Mesothelial cell of epicardium (in vitro differentiated cells): ENCODE results near the gene AP5Z1. TPM values are rescaled to one million over a fixed set of nuclear protein-coding genes. Genes with fewer than 3 reads are reported as not detected.

Source experiments
- DNase-seq, 2 experiments: peaks; one replicate each; pipeline ENCODE4 v3.0.0; 2021; ENCODE audit warnings: low spot score in 2 of 2; ENCODE audit not compliant: unreplicated experiment in 2 of 2
- H3K27ac Mint-ChIP-seq: 2 replicates; pipeline ENCODE4 v1.8.0; 2021; ENCODE audit warnings: mixed read lengths
- H3K27me3 Mint-ChIP-seq: 2 replicates; pipeline ENCODE4 v1.8.0; 2021; ENCODE audit warnings: low read depth, mixed read lengths
- H3K36me3 Mint-ChIP-seq: 2 replicates; pipeline ENCODE4 v1.8.0; 2021; ENCODE audit warnings: mixed read lengths
- H3K4me1 Mint-ChIP-seq: 2 replicates; pipeline ENCODE4 v1.8.0; 2021; ENCODE audit warnings: mixed read lengths
- H3K4me3 Mint-ChIP-seq: 2 replicates; pipeline ENCODE4 v1.8.0; 2021; ENCODE audit warnings: mild to moderate bottlenecking, moderate library complexity, mixed read lengths
- H3K9me3 Mint-ChIP-seq: 2 replicates; pipeline ENCODE4 v1.8.0; 2021; ENCODE audit warnings: mixed read lengths
- total RNA-seq: library from RNA; stranded (reverse); gene quantifications from 3 replicates; pipeline ENCODE4 v1.2.1, GENCODE V29; 2021
- TF ChIP-seq, protein P1 (sequence below): fragments of 200-600 bp; sonication (generic); IDR thresholded peaks from one replicate; pipeline ENCODE4 v1.5.0; 2021; ENCODE audit warnings: antibody characterized with exemption; ENCODE audit not compliant: unreplicated experiment

Gene AP5Z1
- total RNA-seq, 1 donor from 2014 or later, result 36.2 TPM

GRCh38 chr7:4828720-4829383, 53.4 kb downstream of the AP5Z1 start:
- Mint-ChIP-seq H3K27me3 (no peaks in the 10 kb centered on the region), H3K4me1 (peaks cover 2% of the 10 kb centered on the region), H3K4me3 (no peak overlapping the region), H3K27ac (no peak overlapping the region), H3K9me3 (no peaks in the 10 kb centered on the region), H3K36me3 (peaks cover 1% of the 10 kb centered on the region)
- no peak for DNase-seq
- TF ChIP-seq, protein P1, sequence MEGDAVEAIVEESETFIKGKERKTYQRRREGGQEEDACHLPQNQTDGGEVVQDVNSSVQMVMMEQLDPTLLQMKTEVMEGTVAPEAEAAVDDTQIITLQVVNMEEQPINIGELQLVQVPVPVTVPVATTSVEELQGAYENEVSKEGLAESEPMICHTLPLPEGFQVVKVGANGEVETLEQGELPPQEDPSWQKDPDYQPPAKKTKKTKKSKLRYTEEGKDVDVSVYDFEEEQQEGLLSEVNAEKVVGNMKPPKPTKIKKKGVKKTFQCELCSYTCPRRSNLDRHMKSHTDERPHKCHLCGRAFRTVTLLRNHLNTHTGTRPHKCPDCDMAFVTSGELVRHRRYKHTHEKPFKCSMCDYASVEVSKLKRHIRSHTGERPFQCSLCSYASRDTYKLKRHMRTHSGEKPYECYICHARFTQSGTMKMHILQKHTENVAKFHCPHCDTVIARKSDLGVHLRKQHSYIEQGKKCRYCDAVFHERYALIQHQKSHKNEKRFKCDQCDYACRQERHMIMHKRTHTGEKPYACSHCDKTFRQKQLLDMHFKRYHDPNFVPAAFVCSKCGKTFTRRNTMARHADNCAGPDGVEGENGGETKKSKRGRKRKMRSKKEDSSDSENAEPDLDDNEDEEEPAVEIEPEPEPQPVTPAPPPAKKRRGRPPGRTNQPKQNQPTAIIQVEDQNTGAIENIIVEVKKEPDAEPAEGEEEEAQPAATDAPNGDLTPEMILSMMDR, result no peak

DNA sequence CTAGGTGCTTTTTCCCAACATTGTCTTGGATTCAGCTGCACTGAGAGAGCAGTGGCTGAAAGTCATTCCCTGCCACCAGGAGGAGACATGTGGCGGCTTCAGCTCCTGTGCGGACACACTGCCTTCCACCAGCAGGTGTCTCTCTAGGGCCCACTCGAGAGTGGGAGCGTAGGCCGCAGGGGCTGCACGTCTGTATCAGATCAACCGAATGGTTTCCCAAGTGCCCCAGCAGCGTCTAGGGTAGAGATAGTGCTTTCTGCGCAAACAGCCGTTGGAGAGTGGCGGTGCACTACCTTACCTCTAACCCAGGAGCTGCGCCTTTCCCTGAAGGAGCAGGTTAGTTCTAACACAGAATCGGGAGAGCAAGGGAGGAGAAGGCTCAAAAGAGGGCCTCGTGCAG, 54.8 kb downstream of the AP5Z1 start:
- Mint-ChIP-seq H3K36me3 (peaks cover 1% of the 10 kb centered on the region), H3K27me3 (no peaks in the 10 kb centered on the region), H3K4me3 (no peak overlapping the region), H3K4me1 (peaks cover 2% of the 10 kb centered on the region), H3K9me3 (no peaks in the 10 kb centered on the region), H3K27ac (no peak overlapping the region)
- TF ChIP-seq, protein P1, result peak; percentile 55
- peak in 1 of 2 experiments; percentile 77 for DNase-seq

GRCh38 chr7:4831723-4832495, 56.5 kb downstream of the AP5Z1 start:
- TF ChIP-seq, protein P1, result no peak
- Mint-ChIP-seq H3K4me1 (peaks cover 2% of the 10 kb centered on the region), H3K27me3 (no peaks in the 10 kb centered on the region), H3K4me3 (no peak overlapping the region), H3K27ac (no peak overlapping the region), H3K9me3 (no peaks in the 10 kb centered on the region), H3K36me3 (peaks cover 1% of the 10 kb centered on the region)
- DNase-seq, result no peak

DNA sequence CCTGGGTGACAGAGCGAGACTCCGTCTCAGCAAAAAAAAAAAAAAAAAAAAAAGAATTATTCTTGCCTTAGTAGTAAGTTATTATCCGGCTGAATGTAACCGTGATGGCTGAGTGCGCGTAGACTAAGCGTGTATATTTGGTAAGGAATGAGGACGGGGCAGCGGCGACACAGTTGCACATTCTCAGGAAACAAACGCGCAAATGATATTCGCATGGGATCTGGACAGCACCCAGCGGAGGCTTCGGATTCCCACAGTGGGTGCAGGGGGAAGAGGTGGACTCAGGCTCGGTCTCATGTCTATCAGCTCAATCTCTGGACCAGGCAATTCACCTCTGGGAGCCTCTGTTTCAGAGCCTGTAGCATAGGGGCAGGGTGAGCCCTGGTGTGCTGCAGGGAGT, 57.3 kb downstream of the AP5Z1 start:
- Mint-ChIP-seq H3K4me3 (no peak overlapping the region), H3K36me3 (peaks cover 1% of the 10 kb centered on the region), H3K27me3 (no peaks in the 10 kb centered on the region), H3K4me1 (peaks cover 2% of the 10 kb centered on the region), H3K9me3 (no peaks in the 10 kb centered on the region), H3K27ac (no peak overlapping the region)
- no peak for DNase-seq
- TF ChIP-seq, protein P1, result no peak

DNA sequence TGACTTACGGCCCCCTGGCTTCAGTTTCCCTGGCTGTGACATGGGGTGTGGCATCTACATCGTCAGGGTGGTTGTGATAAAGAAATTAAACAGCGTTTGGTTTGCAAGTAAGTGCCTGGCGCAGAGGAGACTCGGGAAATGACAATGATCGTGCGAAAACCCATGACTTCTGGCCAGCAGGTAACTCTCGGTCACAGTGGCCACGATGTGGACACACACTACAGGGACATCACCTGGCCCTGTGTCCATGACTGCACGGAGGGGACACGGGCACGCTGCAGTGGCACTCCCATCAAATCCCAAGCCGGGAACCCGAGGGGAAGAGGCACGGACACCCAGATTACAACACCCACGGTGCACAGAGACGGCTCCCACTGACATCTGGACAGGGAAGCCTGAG, 57.8 kb downstream of the AP5Z1 start:
- Mint-ChIP-seq H3K4me1 (peaks cover 2% of the 10 kb centered on the region), H3K36me3 (peaks cover 1% of the 10 kb centered on the region), H3K27ac (no peak overlapping the region), H3K9me3 (no peaks in the 10 kb centered on the region), H3K27me3 (no peaks in the 10 kb centered on the region), H3K4me3 (no peak overlapping the region)
- no peak for DNase-seq
- TF ChIP-seq, protein P1, result no peak
